HepG2 (cell line): ENCODE measurements around the gene HCK. TPM values are rescaled to one million over a fixed set of nuclear protein-coding genes. Genes with fewer than 3 reads are reported as not detected.

Experiments
- BCL6 ChIP-seq: IDR thresholded peaks from 2 replicates; pipeline ENCODE4 v1.6.1; 2016; ENCODE audit warnings: missing genetic modification reagents, missing compliant biosample characterization
- CENPX ChIP-seq: sonication (generic); formaldehyde crosslinking; IDR thresholded peaks from 2 replicates; pipeline ENCODE4 v1.9.0; 2021; ENCODE audit warnings: mild to moderate bottlenecking, missing genetic modification reagents, moderate library complexity
- EED ChIP-seq: sonication (generic); formaldehyde crosslinking; IDR thresholded peaks from 2 replicates; pipeline ENCODE4 v1.5.0; 2020; ENCODE audit warnings: mild to moderate bottlenecking, missing genetic modification reagents
- GATAD1 ChIP-seq: IDR thresholded peaks from 2 replicates; pipeline ENCODE4 v1.6.1; 2016; ENCODE audit warnings: missing genetic modification reagents, missing compliant biosample characterization
- NFE2 ChIP-seq: sonication (generic); formaldehyde crosslinking; IDR thresholded peaks from 2 replicates; pipeline ENCODE4 v1.4.0; 2020; ENCODE audit warnings: missing genetic modification reagents
- THAP11 ChIP-seq: IDR thresholded peaks from 2 replicates; pipeline ENCODE4 v1.6.1; 2016; ENCODE audit warnings: missing biosample characterization, missing genetic modification reagents
- TSC22D2 ChIP-seq: sonication (generic); formaldehyde crosslinking; IDR thresholded peaks from 2 replicates; pipeline ENCODE4 v1.5.1; 2020; ENCODE audit warnings: missing genetic modification reagents, mild to moderate bottlenecking, borderline replicate concordance
- WIZ ChIP-seq: sonication (generic); formaldehyde crosslinking; IDR thresholded peaks from 2 replicates; pipeline ENCODE4 v1.5.1; 2020; ENCODE audit warnings: mild to moderate bottlenecking, missing genetic modification reagents
- ZC3H13 ChIP-seq: sonication (generic); formaldehyde crosslinking; IDR thresholded peaks from 2 replicates; pipeline ENCODE4 v1.8.1; 2023; ENCODE audit warnings: mild to moderate bottlenecking, missing genetic modification reagents, moderate library complexity
- ZNF256 ChIP-seq: sonication (generic); formaldehyde crosslinking; conservative IDR thresholded peaks from 2 replicates; pipeline ENCODE4 v1.4.0; 2020; ENCODE audit warnings: missing genetic modification reagents
- ZNF552 ChIP-seq: sonication (generic); formaldehyde crosslinking; IDR thresholded peaks from 2 replicates; pipeline ENCODE4 v1.9.0; 2022; ENCODE audit warnings: missing genetic modification reagents, mild to moderate bottlenecking, borderline replicate concordance
- ZNF772 ChIP-seq: sonication (generic); formaldehyde crosslinking; IDR thresholded peaks from 2 replicates; pipeline ENCODE4 v1.5.0; 2020; ENCODE audit warnings: mild to moderate bottlenecking, missing genetic modification reagents
- polyA plus RNA-seq, 8 experiments: library from polyadenylated mRNA; depleted of rRNA in 3 of 8; stranded (reverse) in 7 of 8; unstranded in 1 of 8; fragments of >200 nt; fragmentation: Illumina TruSeq in 4 of 8; extraction: Trizol in 4 of 8; gene quantifications; 2 replicates each; pipeline versions ENCODE4 v1.2.1 to v1.2.3, GENCODE V29; 2011 to 2016; ENCODE audit warnings: low read depth in 4 of 8, missing spikeins in 1 of 8, mixed read lengths in 1 of 8; ENCODE audit not compliant: insufficient read depth in 1 of 8
- total RNA-seq, 5 experiments: library from RNA; depleted of rRNA; stranded (reverse); fragments of >200 nt; fragmentation: Illumina TruSeq; extraction: Trizol; gene quantifications; 2 replicates each; pipeline ENCODE4 v1.2.3, GENCODE V29; 2016; ENCODE audit warnings: low read depth in 1 of 5
- TF ChIP-seq, protein P1 (sequence below): IDR thresholded peaks from 2 replicates; pipeline ENCODE4 v1.6.1; 2018; ENCODE audit warnings: missing genetic modification reagents
- TF ChIP-seq, protein P2 (sequence below): sonication (generic); formaldehyde crosslinking; IDR thresholded peaks from 2 replicates; pipeline ENCODE4 v1.8.1; 2023; ENCODE audit warnings: mild to moderate bottlenecking, missing genetic modification reagents, borderline replicate concordance
- TF ChIP-seq, protein P3 (sequence below): sonication (generic); formaldehyde crosslinking; IDR thresholded peaks from 2 replicates; pipeline ENCODE4 v1.8.1; 2023; ENCODE audit warnings: missing genetic modification reagents, mild to moderate bottlenecking, borderline replicate concordance
- TF ChIP-seq, protein P4 (sequence below): sonication (generic); formaldehyde crosslinking; IDR thresholded peaks from 2 replicates; pipeline ENCODE4 v1.4.0; 2020; ENCODE audit warnings: missing genetic modification reagents
- TF ChIP-seq, protein P5 (sequence below): sonication (generic); formaldehyde crosslinking; IDR thresholded peaks from 2 replicates; pipeline ENCODE4; 2020; ENCODE audit warnings: missing genetic modification reagents, mild to moderate bottlenecking, borderline replicate concordance
- TF ChIP-seq, protein P6 (sequence below): sonication (generic); formaldehyde crosslinking; IDR thresholded peaks from 2 replicates; pipeline ENCODE4 v1.5.0; 2020; ENCODE audit warnings: mild to moderate bottlenecking, missing genetic modification reagents, borderline replicate concordance

Gene HCK
- total and polyA plus RNA-seq, 2 of the 13 experiments (the other 11 are each of a cell fraction or from before 2014, with no cell fraction given) = 0.04 TPM; not detected in 1

DNA sequence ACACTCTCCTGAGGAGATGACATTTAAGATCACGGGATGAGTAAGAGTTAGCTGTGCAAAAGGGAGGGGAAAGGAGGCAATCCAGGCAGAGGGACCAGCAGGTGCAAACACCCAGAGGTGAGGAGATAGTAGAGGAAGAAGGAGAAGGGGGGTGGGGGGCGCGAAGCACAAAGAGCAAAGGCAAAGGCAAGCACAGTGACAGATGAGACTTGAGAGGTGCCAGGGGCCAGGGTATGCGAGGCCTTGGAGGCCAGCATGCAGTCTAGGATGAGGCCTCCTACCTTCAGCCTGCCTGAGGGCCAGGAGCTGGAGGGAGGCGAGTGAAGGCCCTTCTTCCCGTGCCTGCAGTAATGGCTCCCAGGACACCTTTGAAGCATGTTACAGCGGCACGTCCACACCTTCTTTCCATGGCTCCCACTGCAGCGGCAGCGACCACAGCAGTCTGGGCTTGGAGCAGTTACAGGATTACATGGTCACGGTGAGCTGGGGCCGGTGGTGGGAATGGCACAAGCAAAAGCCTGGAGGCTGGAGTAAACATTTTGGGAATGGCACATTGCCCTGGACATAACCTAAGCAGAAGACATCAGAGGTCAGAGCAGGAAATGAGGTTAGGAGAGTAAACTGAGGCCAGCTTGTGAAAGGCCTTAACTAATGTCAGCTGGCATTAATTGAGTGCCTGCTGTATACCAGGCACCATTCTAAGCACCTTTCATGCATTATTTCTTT, 23.2 kb upstream of the HCK start (continued):
- TF ChIP-seq ZNF552 (CRISPR knock-in tag) (no peak), THAP11 (CRISPR knock-in tag) (peak; percentile 63), NFE2 (no peak), BCL6 (CRISPR knock-in tag) (peak; percentile 15; the same call in 1 of the 2 replicates), CENPX (no peak), ZNF772 (peak; percentile 75; the same call in 1 of the 2 replicates), ZC3H13 (CRISPR knock-in tag) (0 out of 2 replicates have a peak, but pooled peaks have one; percentile 18), ZNF256 (no peak), WIZ (CRISPR knock-in tag) (0 out of 2 replicates have a peak, but pooled peaks have one; percentile 28), EED (CRISPR knock-in tag) (no peak), TSC22D2 (CRISPR knock-in tag) (no peak), GATAD1 (peak; percentile 61; the same call in 1 of the 2 replicates)
- TF ChIP-seq, protein P1, sequence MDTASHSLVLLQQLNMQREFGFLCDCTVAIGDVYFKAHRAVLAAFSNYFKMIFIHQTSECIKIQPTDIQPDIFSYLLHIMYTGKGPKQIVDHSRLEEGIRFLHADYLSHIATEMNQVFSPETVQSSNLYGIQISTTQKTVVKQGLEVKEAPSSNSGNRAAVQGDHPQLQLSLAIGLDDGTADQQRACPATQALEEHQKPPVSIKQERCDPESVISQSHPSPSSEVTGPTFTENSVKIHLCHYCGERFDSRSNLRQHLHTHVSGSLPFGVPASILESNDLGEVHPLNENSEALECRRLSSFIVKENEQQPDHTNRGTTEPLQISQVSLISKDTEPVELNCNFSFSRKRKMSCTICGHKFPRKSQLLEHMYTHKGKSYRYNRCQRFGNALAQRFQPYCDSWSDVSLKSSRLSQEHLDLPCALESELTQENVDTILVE (CRISPR knock-in tag) = 0 out of 2 replicates have a peak, but pooled peaks have one; percentile 36
- TF ChIP-seq, protein P2, sequence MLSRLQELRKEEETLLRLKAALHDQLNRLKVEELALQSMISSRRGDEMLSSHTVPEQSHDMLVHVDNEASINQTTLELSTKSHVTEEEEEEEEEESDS = no peak; the same call in 1 of the 2 replicates
- TF ChIP-seq, protein P3, sequence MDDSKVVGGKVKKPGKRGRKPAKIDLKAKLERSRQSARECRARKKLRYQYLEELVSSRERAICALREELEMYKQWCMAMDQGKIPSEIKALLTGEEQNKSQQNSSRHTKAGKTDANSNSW (CRISPR knock-in tag) = no peak
- TF ChIP-seq, protein P4, sequence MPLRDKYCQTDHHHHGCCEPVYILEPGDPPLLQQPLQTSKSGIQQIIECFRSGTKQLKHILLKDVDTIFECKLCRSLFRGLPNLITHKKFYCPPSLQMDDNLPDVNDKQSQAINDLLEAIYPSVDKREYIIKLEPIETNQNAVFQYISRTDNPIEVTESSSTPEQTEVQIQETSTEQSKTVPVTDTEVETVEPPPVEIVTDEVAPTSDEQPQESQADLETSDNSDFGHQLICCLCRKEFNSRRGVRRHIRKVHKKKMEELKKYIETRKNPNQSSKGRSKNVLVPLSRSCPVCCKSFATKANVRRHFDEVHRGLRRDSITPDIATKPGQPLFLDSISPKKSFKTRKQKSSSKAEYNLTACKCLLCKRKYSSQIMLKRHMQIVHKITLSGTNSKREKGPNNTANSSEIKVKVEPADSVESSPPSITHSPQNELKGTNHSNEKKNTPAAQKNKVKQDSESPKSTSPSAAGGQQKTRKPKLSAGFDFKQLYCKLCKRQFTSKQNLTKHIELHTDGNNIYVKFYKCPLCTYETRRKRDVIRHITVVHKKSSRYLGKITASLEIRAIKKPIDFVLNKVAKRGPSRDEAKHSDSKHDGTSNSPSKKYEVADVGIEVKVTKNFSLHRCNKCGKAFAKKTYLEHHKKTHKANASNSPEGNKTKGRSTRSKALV = no peak
- TF ChIP-seq, protein P5, sequence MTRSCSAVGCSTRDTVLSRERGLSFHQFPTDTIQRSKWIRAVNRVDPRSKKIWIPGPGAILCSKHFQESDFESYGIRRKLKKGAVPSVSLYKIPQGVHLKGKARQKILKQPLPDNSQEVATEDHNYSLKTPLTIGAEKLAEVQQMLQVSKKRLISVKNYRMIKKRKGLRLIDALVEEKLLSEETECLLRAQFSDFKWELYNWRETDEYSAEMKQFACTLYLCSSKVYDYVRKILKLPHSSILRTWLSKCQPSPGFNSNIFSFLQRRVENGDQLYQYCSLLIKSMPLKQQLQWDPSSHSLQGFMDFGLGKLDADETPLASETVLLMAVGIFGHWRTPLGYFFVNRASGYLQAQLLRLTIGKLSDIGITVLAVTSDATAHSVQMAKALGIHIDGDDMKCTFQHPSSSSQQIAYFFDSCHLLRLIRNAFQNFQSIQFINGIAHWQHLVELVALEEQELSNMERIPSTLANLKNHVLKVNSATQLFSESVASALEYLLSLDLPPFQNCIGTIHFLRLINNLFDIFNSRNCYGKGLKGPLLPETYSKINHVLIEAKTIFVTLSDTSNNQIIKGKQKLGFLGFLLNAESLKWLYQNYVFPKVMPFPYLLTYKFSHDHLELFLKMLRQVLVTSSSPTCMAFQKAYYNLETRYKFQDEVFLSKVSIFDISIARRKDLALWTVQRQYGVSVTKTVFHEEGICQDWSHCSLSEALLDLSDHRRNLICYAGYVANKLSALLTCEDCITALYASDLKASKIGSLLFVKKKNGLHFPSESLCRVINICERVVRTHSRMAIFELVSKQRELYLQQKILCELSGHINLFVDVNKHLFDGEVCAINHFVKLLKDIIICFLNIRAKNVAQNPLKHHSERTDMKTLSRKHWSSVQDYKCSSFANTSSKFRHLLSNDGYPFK = peak; percentile 75; the same call in 1 of the 2 replicates
- TF ChIP-seq, protein P6, sequence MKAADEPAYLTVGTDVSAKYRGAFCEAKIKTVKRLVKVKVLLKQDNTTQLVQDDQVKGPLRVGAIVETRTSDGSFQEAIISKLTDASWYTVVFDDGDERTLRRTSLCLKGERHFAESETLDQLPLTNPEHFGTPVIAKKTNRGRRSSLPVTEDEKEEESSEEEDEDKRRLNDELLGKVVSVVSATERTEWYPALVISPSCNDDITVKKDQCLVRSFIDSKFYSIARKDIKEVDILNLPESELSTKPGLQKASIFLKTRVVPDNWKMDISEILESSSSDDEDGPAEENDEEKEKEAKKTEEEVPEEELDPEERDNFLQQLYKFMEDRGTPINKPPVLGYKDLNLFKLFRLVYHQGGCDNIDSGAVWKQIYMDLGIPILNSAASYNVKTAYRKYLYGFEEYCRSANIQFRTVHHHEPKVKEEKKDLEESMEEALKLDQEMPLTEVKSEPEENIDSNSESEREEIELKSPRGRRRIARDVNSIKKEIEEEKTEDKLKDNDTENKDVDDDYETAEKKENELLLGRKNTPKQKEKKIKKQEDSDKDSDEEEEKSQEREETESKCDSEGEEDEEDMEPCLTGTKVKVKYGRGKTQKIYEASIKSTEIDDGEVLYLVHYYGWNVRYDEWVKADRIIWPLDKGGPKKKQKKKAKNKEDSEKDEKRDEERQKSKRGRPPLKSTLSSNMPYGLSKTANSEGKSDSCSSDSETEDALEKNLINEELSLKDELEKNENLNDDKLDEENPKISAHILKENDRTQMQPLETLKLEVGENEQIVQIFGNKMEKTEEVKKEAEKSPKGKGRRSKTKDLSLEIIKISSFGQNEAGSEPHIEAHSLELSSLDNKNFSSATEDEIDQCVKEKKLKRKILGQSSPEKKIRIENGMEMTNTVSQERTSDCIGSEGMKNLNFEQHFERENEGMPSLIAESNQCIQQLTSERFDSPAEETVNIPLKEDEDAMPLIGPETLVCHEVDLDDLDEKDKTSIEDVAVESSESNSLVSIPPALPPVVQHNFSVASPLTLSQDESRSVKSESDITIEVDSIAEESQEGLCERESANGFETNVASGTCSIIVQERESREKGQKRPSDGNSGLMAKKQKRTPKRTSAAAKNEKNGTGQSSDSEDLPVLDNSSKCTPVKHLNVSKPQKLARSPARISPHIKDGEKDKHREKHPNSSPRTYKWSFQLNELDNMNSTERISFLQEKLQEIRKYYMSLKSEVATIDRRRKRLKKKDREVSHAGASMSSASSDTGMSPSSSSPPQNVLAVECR (CRISPR knock-in tag) = peak; percentile 44; the same call in 1 of the 2 replicates
